HEK293 (cell line): ENCODE data around the gene MMP23B.
"Not testable (repeated sequence)": the region's sequence is repeated elsewhere in the genome, so short reads cannot be mapped to it uniquely, and the experiment has no call there.

Source experiments
- ATF2 ChIP-seq: fragments of 450-650 bp; formaldehyde crosslinking; IDR thresholded peaks from 2 replicates; pipeline ENCODE4 v1.5.1; 2016; ENCODE audit warnings: missing biosample characterization, missing genetic modification characterization, low read depth
- CTCF ChIP-seq: fragments of 450-650 bp; formaldehyde crosslinking; IDR thresholded peaks from 2 replicates; pipeline ENCODE4 v1.5.1; 2016; ENCODE audit warnings: missing biosample characterization, missing genetic modification characterization
- IKZF3 ChIP-seq: fragments of 450-650 bp; IDR thresholded peaks from 2 replicates; pipeline ENCODE4 v1.5.0; 2018; ENCODE audit warnings: missing biosample characterization, mild to moderate bottlenecking, missing genetic modification characterization, moderate library complexity
- MYNN ChIP-seq: fragments of 450-650 bp; formaldehyde crosslinking; IDR thresholded peaks from 2 replicates; pipeline ENCODE4 v1.5.1; 2016; ENCODE audit warnings: missing biosample characterization, missing genetic modification characterization, borderline replicate concordance
- ZBTB8A ChIP-seq: fragments of 450-650 bp; formaldehyde crosslinking; IDR thresholded peaks from 2 replicates; pipeline ENCODE4 v1.5.1; 2016; ENCODE audit warnings: missing biosample characterization, missing genetic modification characterization
- ZNF223 ChIP-seq: fragments of 450-650 bp; formaldehyde crosslinking; IDR thresholded peaks from 2 replicates; pipeline ENCODE4 v1.5.1; 2016; ENCODE audit warnings: missing biosample characterization, missing genetic modification characterization
- ZNF561 ChIP-seq: fragments of 450-650 bp; IDR thresholded peaks from 2 replicates; pipeline ENCODE4 v1.5.1; 2018; ENCODE audit warnings: missing biosample characterization, missing genetic modification characterization, borderline replicate concordance
- ZNF585B ChIP-seq: fragments of 450-650 bp; formaldehyde crosslinking; IDR thresholded peaks from 2 replicates; pipeline ENCODE4 v1.5.1; 2016; ENCODE audit warnings: missing biosample characterization, missing genetic modification characterization

DNA sequence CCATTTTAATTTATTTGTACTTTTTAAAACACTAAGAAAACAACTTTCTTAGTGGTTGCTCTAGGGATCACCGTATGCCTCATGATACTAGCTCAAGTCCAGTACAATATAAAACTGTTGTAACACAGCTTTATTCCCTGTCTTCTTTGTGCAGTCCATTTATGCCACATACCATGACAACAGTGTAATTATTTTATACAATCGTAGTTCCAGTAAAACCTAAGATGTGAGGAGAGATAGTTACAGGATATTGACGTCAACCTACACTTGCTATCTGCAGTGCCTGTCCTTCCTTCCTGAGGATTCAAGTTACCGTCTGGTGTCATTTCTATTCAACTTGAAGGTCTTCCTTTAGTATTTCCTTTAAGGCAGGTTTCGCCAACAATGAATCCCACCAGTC, 14.4 kb downstream of the MMP23B start:
- not testable (repeated sequence) for TF ChIP-seq ZNF561 (tag by site-specific recombination); ATF2 (tag by site-specific recombination); CTCF (tag by site-specific recombination); ZBTB8A (tag by site-specific recombination); ZNF223; ZNF585B; IKZF3 (tag by site-specific recombination); MYNN (tag by site-specific recombination)
